Thyroid gland (tissue), 4 donors: ENCODE measurements around the gene DISC1. TPM values are rescaled to one million over a fixed set of nuclear protein-coding genes. Genes with fewer than 3 reads are reported as not detected.

Source experiments
- DNase-seq, 2 donors: peaks; one replicate each; pipeline ENCODE4 v3.0.0-alpha.2; 2019
- H3K27ac ChIP-seq, 3 donors: fragments of 200-600 bp; sonication (generic); 1 replicate in 2 of 3; 2 replicates in 1 of 3; pipeline ENCODE4 v1.5.1; 2016 to 2019; ENCODE audit warnings: mild to moderate bottlenecking in 1 of 3, moderate library complexity in 1 of 3
- H3K27me3 ChIP-seq: fragments of 200-600 bp; sonication (generic); one replicate; pipeline ENCODE4 v1.5.1; 2019
- H3K36me3 ChIP-seq, 2 donors: fragments of 200-600 bp; sonication (generic); one replicate each; pipeline ENCODE4 v1.5.1; 2016 to 2019
- H3K4me1 ChIP-seq, 2 donors: fragments of 200-600 bp; sonication (generic); one replicate each; pipeline ENCODE4 v1.5.1; 2017 to 2019
- H3K4me3 ChIP-seq, 3 donors: fragments of 200-600 bp; sonication (generic); replicated peaks in 1 of 3; 1 replicate in 2 of 3; 2 replicates in 1 of 3; pipeline ENCODE4 v1.5.1; 2016; ENCODE audit warnings: mild to moderate bottlenecking in 1 of 3
- H3K9me3 ChIP-seq: fragments of 200-600 bp; sonication (generic); one replicate; pipeline ENCODE4 v1.5.1; 2017
- CTCF ChIP-seq, 6 experiments: fragments of 200-600 bp in 3 of 6; fragments of 450-650 bp in 3 of 6; sonication (generic) in 3 of 6; IDR thresholded peaks; one replicate each; pipeline ENCODE4 v1.5.1; 2016 to 2019; ENCODE audit warnings: antibody characterized with exemption in 6 of 6, mild to moderate bottlenecking in 2 of 6, inconsistent platforms in 1 of 6, moderate library complexity in 1 of 6
- POLR2A ChIP-seq, 2 donors: fragments of 450-650 bp; IDR thresholded peaks; one replicate each; pipeline ENCODE4 v1.6.1; 2017; ENCODE audit warnings: antibody characterized with exemption in 2 of 2, mild to moderate bottlenecking in 2 of 2, moderate library complexity in 1 of 2
- WGBS, 2 donors: methylation state at CpG; one replicate each; pipeline ENCODE4 v1.1.5; 2017; 5-methylcytosine and 5-hydroxymethylcytosine counted together
- intact Hi-C: fragments of 100-400 bp; cut with DNase I; formaldehyde crosslinking; loops from one replicate; pipeline ENCODE4 v1.15.1; 2023
- total RNA-seq, 4 donors: library from RNA; depleted of rRNA; stranded (reverse); fragments of >200 nt; gene quantifications; one replicate each; pipeline ENCODE4 v1.2.3, GENCODE V29; 2016

DISC1 gene
- total RNA-seq, 4 donors from 2014 or later = 6.9 to 17.7 (median 9.8) TPM

GRCh38 chr1:232049335-232049734 lies 422.7 kb downstream of the DISC1 start:
- WGBS, 2 donors = 88 to 89% methylated on average over 4 of the region's 4 CpGs
- TF ChIP-seq CTCF (IDR thresholded peaks at IDR 0.05) (no peak), POLR2A (IDR thresholded peaks at IDR 0.05) (no peak)
- no peak overlapping the region for H3K4me3 ChIP-seq
- H3K36me3 ChIP-seq = no peaks in the 10 kb centered on the region
- peak overlapping the region in 1 of 3 donors; percentile 28 for H3K27ac ChIP-seq
- no peaks in the 10 kb centered on the region for H3K27me3 ChIP-seq
- H3K4me1 ChIP-seq = peaks cover 0 to 13% of the 10 kb centered on the region in 2 donors
- intact Hi-C loops = no loop called here
- H3K9me3 ChIP-seq = no peaks in the 10 kb centered on the region
- DNase-seq = no peak

DNA sequence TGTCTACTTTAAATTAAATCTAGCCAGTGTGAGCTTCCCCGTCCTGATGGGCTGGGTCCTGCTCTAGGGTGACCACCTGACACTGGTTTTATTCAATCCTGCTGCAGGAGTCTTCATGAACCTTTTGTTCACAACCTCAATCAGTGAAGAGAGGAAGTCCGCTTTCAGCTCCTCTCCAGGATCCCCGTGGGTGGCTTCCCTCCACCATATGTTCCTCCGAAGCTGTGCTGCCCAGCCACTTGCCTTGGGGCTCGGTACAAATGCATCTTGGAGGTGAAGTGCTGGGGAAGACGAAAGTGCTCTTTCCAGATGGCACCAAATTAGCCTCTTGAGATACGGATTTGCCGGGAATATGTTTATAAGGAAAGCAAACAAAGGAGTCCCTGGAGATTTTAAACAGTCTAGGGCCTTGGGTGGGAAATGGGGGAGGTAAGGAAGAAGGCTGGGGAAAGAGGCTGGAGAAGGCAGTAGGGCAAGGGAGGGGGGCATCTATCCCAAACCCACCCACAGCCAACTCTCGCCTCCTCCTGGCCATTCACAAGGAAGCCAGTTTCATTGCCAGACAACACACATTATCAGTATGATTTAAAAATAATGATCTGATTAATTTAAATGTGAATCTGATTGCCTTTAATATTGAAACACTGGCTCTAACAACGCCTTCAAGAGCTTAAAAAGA lies 430.8 kb downstream of the DISC1 start:
- Histone ChIP-seq H3K27ac (no peak overlapping the region), H3K4me1 (peaks cover 5 to 10% of the 10 kb centered on the region in 2 donors), H3K9me3 (no peaks in the 10 kb centered on the region), H3K36me3 (no peaks in the 10 kb centered on the region), H3K27me3 (no peaks in the 10 kb centered on the region), H3K4me3 (no peak overlapping the region)
- WGBS, 2 donors = 78 to 79% methylated on average over 10 of the region's 10 CpGs
- no peak for TF ChIP-seq POLR2A (IDR thresholded peaks at IDR 0.05)
- no peak for TF ChIP-seq CTCF (IDR thresholded peaks at IDR 0.05)
- intact Hi-C loops = no loop called here
- no peak for DNase-seq

DNA sequence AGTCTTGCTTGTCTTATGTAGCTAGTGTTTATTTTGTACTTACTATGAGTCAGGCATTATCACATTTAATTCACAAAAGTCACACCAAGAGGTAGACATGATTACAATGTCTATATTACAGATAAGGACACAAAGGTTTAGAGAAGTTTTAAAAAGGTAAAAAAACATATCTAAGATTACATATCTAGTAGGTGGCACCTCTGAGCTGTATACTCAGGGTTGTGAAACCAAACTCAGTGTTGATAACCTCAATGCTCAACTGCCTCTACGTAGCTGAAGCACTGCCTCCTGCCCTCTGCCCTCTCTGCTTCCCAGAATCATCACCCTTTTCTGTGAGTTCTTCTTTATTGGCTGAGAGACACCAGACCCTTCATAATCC lies 431.3 kb downstream of the DISC1 start:
- DNase-seq = no peak
- H3K27me3 ChIP-seq = no peaks in the 10 kb centered on the region
- no peak for TF ChIP-seq POLR2A (IDR thresholded peaks at IDR 0.05)
- TF ChIP-seq CTCF (IDR thresholded peaks at IDR 0.05) = no peak
- no peaks in the 10 kb centered on the region for H3K36me3 ChIP-seq
- no peak overlapping the region for H3K4me3 ChIP-seq
- H3K4me1 ChIP-seq = peaks cover 5 to 10% of the 10 kb centered on the region in 2 donors
- 91 to 97% methylated on average over 1 of the region's 1 CpG for WGBS, 2 donors
- intact Hi-C loops = no loop called here
- H3K27ac ChIP-seq = no peak overlapping the region
- no peaks in the 10 kb centered on the region for H3K9me3 ChIP-seq

DNA sequence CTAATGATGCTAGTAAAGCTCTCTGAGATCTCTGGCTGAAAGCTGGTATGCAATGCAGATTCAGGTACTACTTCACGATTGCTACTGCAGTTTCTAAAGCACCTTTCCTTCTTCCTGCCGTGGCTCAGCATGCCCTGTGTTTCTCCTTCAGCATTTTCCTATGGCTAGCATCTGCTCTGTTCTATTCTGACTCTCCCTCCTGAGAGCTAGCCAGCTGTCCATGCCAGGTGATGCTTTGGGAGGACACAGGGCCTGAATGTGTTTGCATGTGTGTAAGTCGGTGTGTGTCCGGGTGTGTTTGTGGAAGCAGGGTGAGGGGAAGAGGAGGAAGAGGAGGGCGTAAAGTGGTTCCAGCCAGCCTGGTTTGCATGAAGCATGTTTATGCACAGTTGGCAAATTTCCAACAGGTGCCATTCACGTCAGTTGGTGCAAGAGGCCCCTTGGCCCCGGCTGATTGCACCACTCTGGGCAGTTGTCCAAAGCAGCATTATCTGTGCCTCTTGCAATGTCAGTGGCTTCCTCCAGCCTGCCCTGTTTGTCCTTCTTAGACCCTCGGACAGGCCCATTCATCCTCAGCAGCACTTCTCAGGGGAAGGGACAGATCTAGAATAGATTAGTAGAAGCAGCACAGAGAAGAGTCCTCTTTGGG lies 433.3 kb downstream of the DISC1 start:
- H3K27ac ChIP-seq = no peak overlapping the region
- H3K9me3 ChIP-seq = no peaks in the 10 kb centered on the region
- peaks cover 5 to 10% of the 10 kb centered on the region in 2 donors for H3K4me1 ChIP-seq
- no peak overlapping the region for H3K4me3 ChIP-seq
- no peaks in the 10 kb centered on the region for H3K36me3 ChIP-seq
- 39 to 43% methylated on average over 8 of the region's 8 CpGs for WGBS, 2 donors
- intact Hi-C loops = no loop called here
- no peaks in the 10 kb centered on the region for H3K27me3 ChIP-seq
- TF ChIP-seq POLR2A (IDR thresholded peaks at IDR 0.05) (no peak), CTCF (IDR thresholded peaks at IDR 0.05) (no peak)
- DNase-seq = peak; percentile 65 to 68

DNA sequence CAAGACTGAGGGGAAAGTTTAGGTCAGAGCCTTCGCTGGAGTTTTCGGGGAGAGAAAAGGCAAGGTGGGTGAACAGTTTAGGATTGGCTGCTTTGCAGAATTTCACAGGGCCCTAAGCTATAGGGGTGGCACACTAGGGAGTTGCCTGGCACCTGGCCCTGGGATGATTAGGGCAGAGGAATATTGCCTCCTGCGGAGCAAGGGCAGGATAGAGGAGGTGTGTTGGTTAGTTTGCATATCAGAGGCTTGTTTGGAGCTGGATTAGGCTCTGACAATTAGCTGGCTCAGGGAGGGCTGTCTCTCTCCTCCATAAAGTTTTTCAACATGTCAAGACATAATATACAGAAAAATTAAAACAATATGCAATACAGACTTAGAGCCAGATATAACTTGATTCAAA lies 436.4 kb downstream of the DISC1 start:
- no peak for DNase-seq
- Histone ChIP-seq H3K4me3 (no peak overlapping the region), H3K27ac (no peak overlapping the region), H3K9me3 (no peaks in the 10 kb centered on the region), H3K27me3 (no peaks in the 10 kb centered on the region), H3K4me1 (peaks cover 5 to 10% of the 10 kb centered on the region in 2 donors), H3K36me3 (no peaks in the 10 kb centered on the region)
- no peak for TF ChIP-seq CTCF (IDR thresholded peaks at IDR 0.05)
- TF ChIP-seq POLR2A (IDR thresholded peaks at IDR 0.05) = no peak
- intact Hi-C loops = no loop called here
- 86 to 87% methylated on average over 3 of the region's 3 CpGs for WGBS, 2 donors
